ENCODE results near the gene ARMC6.

GRCh38 chr19:19057317-19057716 lies 23.9 kb downstream of the ARMC6 start:
- TF ChIP-seq EZH2phosphoT487 (conservative IDR thresholded peaks at IDR 0.05; ENCODE audit: low read length) (no peak), CTCF (IDR thresholded peaks at IDR 0.05; ENCODE audit: insufficient read depth, low read length, poor library complexity, severe bottlenecking) (no peak)

All from SU-DHL-6 (cell line).